HUES48 (cell line): ENCODE results near the gene PDZD2.
A peak's percentile ranks its signal among the peaks of the same experiment; 100 is the strongest.
"Not testable (repeated sequence)": the region's sequence is repeated elsewhere in the genome, so short reads cannot be mapped to it uniquely, and the experiment has no call there.

ENCODE experiments used
- H3K27ac ChIP-seq: one replicate; pipeline ENCODE4 v1.7.0; 2013; ENCODE audit warnings: low read depth, low read length, inconsistent platforms
- H3K27me3 ChIP-seq: 2 replicates; pipeline ENCODE4 v1.6.1; 2013; ENCODE audit warnings: mild to moderate bottlenecking, low read length; ENCODE audit not compliant: control insufficient read depth, insufficient read depth
- H3K36me3 ChIP-seq: 2 replicates; pipeline ENCODE4 v1.6.1; 2013; ENCODE audit warnings: low read length; ENCODE audit not compliant: control insufficient read depth, insufficient read depth
- H3K4me1 ChIP-seq: 2 replicates; pipeline ENCODE4 v1.6.1; 2013; ENCODE audit warnings: mild to moderate bottlenecking, low read length; ENCODE audit not compliant: control insufficient read depth, insufficient read depth
- H3K4me3 ChIP-seq: 2 replicates; pipeline ENCODE4 v1.5.1; 2013; ENCODE audit warnings: mild to moderate bottlenecking, low read depth, low read length
- H3K9ac ChIP-seq: 2 replicates; pipeline ENCODE4 v1.6.1; 2013; ENCODE audit warnings: mild to moderate bottlenecking, low read depth, low read length, moderate library complexity
- H3K9me3 ChIP-seq: 2 replicates; pipeline ENCODE4 v1.6.1; 2013; ENCODE audit warnings: low read length; ENCODE audit not compliant: control insufficient read depth, insufficient read depth

The PDZD2 gene

GRCh38 chr5:31732821-31733220 is 93.9 kb downstream of the PDZD2 start:
- not testable (repeated sequence) for H3K9ac ChIP-seq, H3K4me3 ChIP-seq, H3K9me3 ChIP-seq, H3K27ac ChIP-seq, H3K36me3 ChIP-seq, H3K27me3 ChIP-seq
- H3K4me1 ChIP-seq = peaks cover 32% of the 10 kb centered on the region

GRCh38 chr5:31733371-31733770 is 94.4 kb downstream of the PDZD2 start:
- H3K27me3 ChIP-seq = no peaks in the 10 kb centered on the region
- H3K4me1 ChIP-seq = peaks cover 32% of the 10 kb centered on the region
- H3K9ac ChIP-seq = no peak overlapping the region
- H3K4me3 ChIP-seq = no peak overlapping the region
- no peak overlapping the region for H3K27ac ChIP-seq
- H3K9me3 ChIP-seq = no peaks in the 10 kb centered on the region
- H3K36me3 ChIP-seq = no peaks in the 10 kb centered on the region

GRCh38 chr5:31736127-31736526 is 97.2 kb downstream of the PDZD2 start:
- no peaks in the 10 kb centered on the region for H3K36me3 ChIP-seq
- no peak overlapping the region for H3K4me3 ChIP-seq
- H3K27me3 ChIP-seq = no peaks in the 10 kb centered on the region
- peaks cover 5% of the 10 kb centered on the region; the same call in 1 of the 2 replicates for H3K9me3 ChIP-seq
- H3K4me1 ChIP-seq = peaks cover 22% of the 10 kb centered on the region
- H3K27ac ChIP-seq = no peak overlapping the region
- no peak overlapping the region for H3K9ac ChIP-seq

- peaks cover 8% of the 10 kb centered on the region for H3K4me1 ChIP-seq
- H3K27me3 ChIP-seq = no peaks in the 10 kb centered on the region
- no peak overlapping the region for H3K27ac ChIP-seq
- H3K9ac ChIP-seq = no peak overlapping the region
- H3K4me3 ChIP-seq = no peak overlapping the region
- H3K9me3 ChIP-seq = peaks cover 5% of the 10 kb centered on the region; the same call in 1 of the 2 replicates
- H3K36me3 ChIP-seq = no peaks in the 10 kb centered on the region
Measured at GRCh38 chr5:31738199-31738598, 99.3 kb downstream of the PDZD2 start.

GRCh38 chr5:31741496-31741895 is 102.6 kb downstream of the PDZD2 start:
- no peaks in the 10 kb centered on the region for H3K27me3 ChIP-seq
- no peak overlapping the region for H3K9ac ChIP-seq
- H3K4me1 ChIP-seq = no peaks in the 10 kb centered on the region
- no peak overlapping the region for H3K27ac ChIP-seq
- H3K36me3 ChIP-seq = no peaks in the 10 kb centered on the region
- H3K9me3 ChIP-seq = peaks cover 5% of the 10 kb centered on the region; the same call in 1 of the 2 replicates
- H3K4me3 ChIP-seq = no peak overlapping the region

- no peaks in the 10 kb centered on the region for H3K27me3 ChIP-seq
- H3K9me3 ChIP-seq = peaks cover 5% of the 10 kb centered on the region; the same call in 1 of the 2 replicates
- H3K9ac ChIP-seq = no peak overlapping the region
Measured at GRCh38 chr5:31743678-31744077, 104.7 kb downstream of the PDZD2 start.

GRCh38 chr5:31748458-31749172 is 109.7 kb downstream of the PDZD2 start:
- Histone ChIP-seq H3K9ac (no peak overlapping the region), H3K4me1 (0 out of 2 replicates have a peak, but pooled peaks cover under 1% of the 10 kb centered on the region), H3K4me3 (no peak overlapping the region), H3K27ac (no peak overlapping the region), H3K9me3 (no peaks in the 10 kb centered on the region), H3K27me3 (peaks cover 5% of the 10 kb centered on the region), H3K36me3 (no peaks in the 10 kb centered on the region)

More at GRCh38 chr5:31743678-31744077, 104.7 kb downstream of the PDZD2 start:
- Histone ChIP-seq H3K27ac (no peak overlapping the region), H3K36me3 (no peaks in the 10 kb centered on the region), H3K4me1 (no peaks in the 10 kb centered on the region), H3K4me3 (no peak overlapping the region)

GRCh38 chr5:31750215-31750614 is 111.3 kb downstream of the PDZD2 start:
- no peak overlapping the region for H3K27ac ChIP-seq
- peaks cover 17% of the 10 kb centered on the region for H3K27me3 ChIP-seq
- no peak overlapping the region for H3K9ac ChIP-seq
- peaks cover 17% of the 10 kb centered on the region for H3K4me1 ChIP-seq
- H3K4me3 ChIP-seq = no peak overlapping the region
- H3K9me3 ChIP-seq = no peaks in the 10 kb centered on the region
- no peaks in the 10 kb centered on the region for H3K36me3 ChIP-seq

- H3K36me3 ChIP-seq = no peaks in the 10 kb centered on the region
- peaks cover 18% of the 10 kb centered on the region for H3K4me1 ChIP-seq
- H3K27me3 ChIP-seq = peaks cover 29% of the 10 kb centered on the region
- no peak overlapping the region for H3K9ac ChIP-seq
- H3K9me3 ChIP-seq = no peaks in the 10 kb centered on the region
- no peak overlapping the region for H3K27ac ChIP-seq
- H3K4me3 ChIP-seq = no peak overlapping the region
Measured at GRCh38 chr5:31751610-31752009, 112.7 kb downstream of the PDZD2 start.

GRCh38 chr5:31753700-31754357 is 114.9 kb downstream of the PDZD2 start:
- Histone ChIP-seq H3K4me3 (peak overlapping the region; percentile 22; the same call in 1 of the 2 replicates), H3K9ac (no peak overlapping the region), H3K9me3 (no peaks in the 10 kb centered on the region), H3K27me3 (peaks cover 29% of the 10 kb centered on the region), H3K27ac (peak overlapping the region; percentile 69), H3K36me3 (no peaks in the 10 kb centered on the region), H3K4me1 (peaks cover 18% of the 10 kb centered on the region)

GRCh38 chr5:31754358-31754704 is 115.4 kb downstream of the PDZD2 start:
- H3K27me3 ChIP-seq = peaks cover 29% of the 10 kb centered on the region
- H3K4me1 ChIP-seq = peaks cover 18% of the 10 kb centered on the region
- H3K36me3 ChIP-seq = no peaks in the 10 kb centered on the region
- no peaks in the 10 kb centered on the region for H3K9me3 ChIP-seq
- no peak overlapping the region for H3K4me3 ChIP-seq
- peak overlapping the region; percentile 69 for H3K27ac ChIP-seq
- H3K9ac ChIP-seq = no peak overlapping the region
